GM12892 (cell line): ENCODE data around the gene PLXDC1.
"Not testable (repeated sequence)": the region's sequence is repeated elsewhere in the genome, so short reads cannot be mapped to it uniquely, and the experiment has no call there.

Source experiments
- DNase-seq: peaks from one replicate; pipeline ENCODE4 v3.0.0; 2011; ENCODE audit not compliant: insufficient read length
- FAIRE-seq: peaks from 2 replicates; lab custom pipeline; 2011; peaks lifted over from hg19 to GRCh38; lab: Jason Lieb, UNC
- POLR2A ChIP-seq: IDR thresholded peaks from 2 replicates; pipeline ENCODE4 v1.6.1; 2011; ENCODE audit warnings: low read depth, low read length, control low read depth
- POLR2AphosphoS5 ChIP-seq: IDR thresholded peaks from 2 replicates; pipeline ENCODE4 v1.6.1; 2011; ENCODE audit warnings: low read depth, low read length, control low read depth
- TAF1 ChIP-seq: IDR thresholded peaks from 2 replicates; pipeline ENCODE4 v1.6.1; 2011; ENCODE audit warnings: low read depth, mild to moderate bottlenecking, control low read depth, low read length, borderline replicate concordance

Gene PLXDC1

GRCh38 chr17:39022924-39023323, 128.5 kb downstream of the PLXDC1 start:
- TF ChIP-seq POLR2A (no peak), TAF1 (no peak), POLR2AphosphoS5 (no peak)
- DNase-seq (no peak), FAIRE-seq (no peak)

GRCh38 chr17:39020037-39020436, 131.4 kb downstream of the PLXDC1 start:
- FAIRE-seq, result not testable (repeated sequence)

GRCh38 chr17:39018267-39019134, 132.9 kb downstream of the PLXDC1 start:
- FAIRE-seq (no peak), DNase-seq (no peak)
- TF ChIP-seq TAF1 (no peak), POLR2AphosphoS5 (no peak), POLR2A (no peak)

More at GRCh38 chr17:39020037-39020436, 131.4 kb downstream of the PLXDC1 start:
- not testable (repeated sequence) for DNase-seq

- DNase-seq (no peak), FAIRE-seq (no peak)
- TF ChIP-seq POLR2AphosphoS5 (no peak), POLR2A (no peak), TAF1 (no peak)
Measured at GRCh38 chr17:39016193-39017153, 135.0 kb downstream of the PLXDC1 start.

GRCh38 chr17:39015546-39015935, 135.9 kb downstream of the PLXDC1 start:
- no peak for DNase-seq
- no peak for TF ChIP-seq TAF1
- TF ChIP-seq POLR2A, result no peak
- TF ChIP-seq POLR2AphosphoS5, result no peak
- FAIRE-seq, result no peak

- FAIRE-seq, result no peak
- DNase-seq, result no peak
- no peak for TF ChIP-seq TAF1
- TF ChIP-seq POLR2A, result no peak
- no peak for TF ChIP-seq POLR2AphosphoS5
Measured at GRCh38 chr17:39014795-39015545, 136.5 kb downstream of the PLXDC1 start.

- no peak for DNase-seq
- FAIRE-seq, result no peak
- no peak for TF ChIP-seq POLR2A
- no peak for TF ChIP-seq TAF1
- TF ChIP-seq POLR2AphosphoS5, result no peak
Measured at GRCh38 chr17:39014044-39014794, 137.2 kb downstream of the PLXDC1 start.
